ENCODE measurements around the gene HIC1. TPM values are rescaled to one million over a fixed set of nuclear protein-coding genes. Genes with fewer than 3 reads are reported as not detected.

The HIC1 gene
- polyA plus RNA-seq, 1 of the 3 experiments (the other 2 are of a cell fraction), result 6.4 TPM

GRCh38 chr17:2024572-2025219 lies 30.2 kb upstream of the HIC1 start:
- WGBS (ENCODE audit: low lambda C conversion rate), result under 1% methylated on average over 14 of the region's 73 CpGs
- Histone ChIP-seq H3K4me1 (ENCODE audit: control insufficient read depth in 1 of 2, insufficient read depth in 2 of 2, low read depth in 1 of 2, low read length in 1 of 2) (peaks cover 0 to 10% of the 10 kb centered on the region in 2 experiments; a peak in 1 of 4 replicates), H3K27ac (ENCODE audit: low read depth in 2 of 2, low read length in 1 of 2) (no peak overlapping the region), H3K4me3 (ENCODE audit: low read depth in 2 of 2, low read length in 1 of 2) (peak overlapping the region; percentile 42 to 52; a peak in 3 of 4 replicates), H3K27me3 (ENCODE audit: insufficient read depth) (peaks cover 31% of the 10 kb centered on the region), H3K4me2 (peak overlapping the region; percentile 79), H2AFZ (ENCODE audit: low read depth) (peak overlapping the region; percentile 46; the same call in 1 of the 2 replicates), H3K9me3 (no peaks in the 10 kb centered on the region), H3K9ac (no peak overlapping the region), H3K79me2 (ENCODE audit: insufficient read depth) (no peaks in the 10 kb centered on the region), H3F3A (replicated peaks; ENCODE audit: insufficient read depth) (no peaks in the 10 kb centered on the region), H4K20me1 (ENCODE audit: insufficient read depth) (no peaks in the 10 kb centered on the region), H3K9me2 (no peaks in the 10 kb centered on the region), H3K36me3 (replicated peaks in 1 of 2; ENCODE audit: control insufficient read depth in 1 of 2, insufficient read depth in 2 of 2, low read length in 1 of 2) (no peaks in the 10 kb centered on the region)
- ChIA-PET CTCF (interaction anchor here (0.7 to 8.6 kb wide), 19 partner anchors 10 to 220 kb away, joined by 3 to 197 read pairs (median 16); partner anchors contain the start of gene OVCA2), POLR2A (interaction anchor here (1.2 to 1.7 kb wide), 3 partner anchors 12 to 116 kb away, joined by 3 to 11 read pairs (median 4); no protein-coding TSS in a partner anchor)
- TF ChIP-seq CTCF (IDR thresholded peaks at IDR 0.05) (no peak), EZH2phosphoT487 (IDR thresholded peaks at IDR 0.05; ENCODE audit: borderline replicate concordance, low read depth) (0 out of 2 replicates have a peak, but pooled peaks have one; percentile 67)
- peak; percentile 59 for DNase-seq

GRCh38 chr17:2025220-2025621 lies 29.7 kb upstream of the HIC1 start, which contains the start of gene RTN4RL1:
Gene RTN4RL1, minus strand, starts transcription at chr17:2025334. Its CDS starts 469 bp downstream, at chr17:2024865.
- 1% methylated on average over 13 of the region's 47 CpGs for WGBS (ENCODE audit: low lambda C conversion rate)
- POLR2A ChIA-PET, result interaction anchor here (1.5 to 1.7 kb wide), 2 partner anchors 12 to 116 kb away, joined by 3 to 11 read pairs; no protein-coding TSS in a partner anchor
- no peaks in the 10 kb centered on the region for H3K9me3 ChIP-seq
- peak within 1 kb of the TSS; percentile 42 to 52 for H3K4me3 ChIP-seq (ENCODE audit: low read depth in 2 of 2, low read length in 1 of 2)
- H3K9me2 ChIP-seq, result no peaks in the 10 kb centered on the region
- peak within 1 kb of the TSS; percentile 79 for H3K4me2 ChIP-seq
- H4K20me1 ChIP-seq (ENCODE audit: insufficient read depth), result no peaks in the 10 kb centered on the region
- H3F3A ChIP-seq (replicated peaks; ENCODE audit: insufficient read depth), result no peaks in the 10 kb centered on the region
- H3K79me2 ChIP-seq (ENCODE audit: insufficient read depth), result no peaks in the 10 kb centered on the region
- H3K36me3 ChIP-seq (replicated peaks in 1 of 2; ENCODE audit: control insufficient read depth in 1 of 2, insufficient read depth in 2 of 2, low read length in 1 of 2), result no peaks in the 10 kb centered on the region
- no peak within 1 kb of the TSS for H3K27ac ChIP-seq (ENCODE audit: low read depth in 2 of 2, low read length in 1 of 2)
- CTCF ChIA-PET, result interaction anchor here (0.7 to 8.6 kb wide), 35 partner anchors 10 to 356 kb away, joined by 3 to 197 read pairs (median 6); partner anchors contain the start of genes HIC1 and OVCA2
- TF ChIP-seq TEAD4 (IDR thresholded peaks at IDR 0.05; ENCODE audit: borderline replicate concordance, insufficient read depth), result no peak
- TF ChIP-seq YY1 (IDR thresholded peaks at IDR 0.05; ENCODE audit: low read depth), result no peak
- no peak for TF ChIP-seq CHD2 (IDR thresholded peaks at IDR 0.05; ENCODE audit: low read length, partially characterized antibody)
- no peak for TF ChIP-seq ELF1 (IDR thresholded peaks at IDR 0.05)
- no peak for TF ChIP-seq SIN3A (IDR thresholded peaks at IDR 0.05; ENCODE audit: borderline replicate concordance, low read depth, low read length)
- no peak for TF ChIP-seq ZBTB33 (IDR thresholded peaks at IDR 0.05; ENCODE audit: borderline replicate concordance, low read depth)
- TF ChIP-seq MAX (IDR thresholded peaks at IDR 0.05; ENCODE audit: low read depth), result no peak
- no peak for TF ChIP-seq USF2 (IDR thresholded peaks at IDR 0.05; ENCODE audit: borderline replicate concordance, low read depth, low read length)
- TF ChIP-seq NRF1 (IDR thresholded peaks at IDR 0.05; ENCODE audit: low read depth, low read length), result no peak
- TF ChIP-seq USF1 (IDR thresholded peaks at IDR 0.05; ENCODE audit: borderline replicate concordance, low read depth), result no peak
- TF ChIP-seq EZH2phosphoT487 (IDR thresholded peaks at IDR 0.05; ENCODE audit: borderline replicate concordance, low read depth), result no peak
- no peak for TF ChIP-seq IRF3 (IDR thresholded peaks at IDR 0.05; ENCODE audit: low read depth, low read length)
- no peak for TF ChIP-seq EP300 (IDR thresholded peaks at IDR 0.05; ENCODE audit: borderline replicate concordance in 1 of 2, low read depth in 1 of 2, low read length in 1 of 2)
- no peak for TF ChIP-seq GATA2 (CRISPR knock-in tag; IDR thresholded peaks at IDR 0.05)
- TF ChIP-seq POLR2AphosphoS5 (IDR thresholded peaks at IDR 0.05; ENCODE audit: low read depth, low read length), result no peak
- TF ChIP-seq SMC3 (IDR thresholded peaks at IDR 0.05; ENCODE audit: low read depth, low read length), result no peak
- TF ChIP-seq GABPA (IDR thresholded peaks at IDR 0.05; ENCODE audit: low read depth), result no peak
- H3K4me1 ChIP-seq (ENCODE audit: control insufficient read depth in 1 of 2, insufficient read depth in 2 of 2, low read depth in 1 of 2, low read length in 1 of 2), result peaks cover 0 to 11% of the 10 kb centered on the region in 2 experiments; a peak in 1 of 4 replicates
- peaks cover 26% of the 10 kb centered on the region for H3K27me3 ChIP-seq (ENCODE audit: insufficient read depth)
- H2AFZ ChIP-seq (ENCODE audit: low read depth), result peak within 1 kb of the TSS; percentile 46; the same call in 1 of the 2 replicates
- H3K9ac ChIP-seq, result no peak within 1 kb of the TSS
- peak; percentile 78 for DNase-seq

All from SK-N-SH (cell line).